GM12878 (cell line): Measurements from ENCODE around the gene MACROD2. TPM values are rescaled to one million over a fixed set of nuclear protein-coding genes. Genes with fewer than 3 reads are reported as not detected.

Source experiments
- ATAC-seq: fragments of 200-7000 bp; cut with Tn5 transposase; 3 replicates; pipeline ENCODE4 v1.9.1; 2020; ENCODE audit warnings: mild to moderate bottlenecking, moderate library complexity
- BruUV-seq: library from RNA; stranded (reverse); fragments of 400-500 nt; replicated peaks from 2 replicates; lab custom pipeline; 2021; lab: Mats Ljungman, UMichigan
- CTCF ChIA-PET: fragments of 300-600 bp; sonication (Branson Sonifier 250); formaldehyde crosslinking; extraction: SDS; loops from one replicate; lab custom pipeline; 2021; ENCODE audit warnings: inconsistent platforms; lab: Yijun Ruan, JAX
- POLR2A ChIA-PET: fragments of 350-600 bp; formaldehyde crosslinking; extraction: SDS; loops from one replicate; lab custom pipeline; 2021; ENCODE audit warnings: inconsistent platforms; lab: Charles Lee
- RAD21 ChIA-PET: fragments of 300-600 bp; sonication (Branson Sonifier 250); formaldehyde crosslinking; loops from one replicate; lab custom pipeline; 2023; ENCODE audit warnings: antibody characterized with exemption; ENCODE audit not compliant: unreplicated experiment; lab: Charles Lee
- SMC1A ChIA-PET: fragments of 300-600 bp; sonication (Branson Sonifier 250); formaldehyde crosslinking; loops from one replicate; lab custom pipeline; 2023; ENCODE audit not compliant: unreplicated experiment, uncharacterized antibody; lab: Charles Lee
- DNase-seq: peaks from one replicate; pipeline ENCODE4 v3.0.0-alpha.2; 2011; ENCODE audit warnings: low read depth, low spot score
- FAIRE-seq: peaks from 3 replicates; lab custom pipeline; 2011; peaks lifted over from hg19 to GRCh38; lab: Jason Lieb, UNC
- H2AFZ ChIP-seq: 2 replicates; pipeline ENCODE4 v1.6.0; 2011; ENCODE audit warnings: low read depth, low read length, control low read depth; ENCODE audit not compliant: control insufficient read depth
- H3K27ac ChIP-seq: 2 replicates; pipeline ENCODE4 v1.5.1; 2011; ENCODE audit warnings: control low read depth; ENCODE audit not compliant: control insufficient read depth, insufficient read depth
- H3K27me3 ChIP-seq, 2 experiments: replicated peaks in 1 of 2; 2 replicates each; pipeline versions ENCODE4 v1.6.0 to v1.6.1; 2011; ENCODE audit warnings: low read length in 1 of 2; ENCODE audit not compliant: control insufficient read depth in 2 of 2, insufficient read depth in 2 of 2
- H3K36me3 ChIP-seq, 2 experiments: 2 replicates each; pipeline ENCODE4 v1.5.1; 2011; ENCODE audit warnings: low read length in 1 of 2; ENCODE audit not compliant: control insufficient read depth in 2 of 2, insufficient read depth in 2 of 2
- H3K4me1 ChIP-seq: 2 replicates; pipeline ENCODE4 v1.6.1; 2011; ENCODE audit warnings: mild to moderate bottlenecking, low read length, moderate library complexity, mixed read lengths; ENCODE audit not compliant: control insufficient read depth, insufficient read depth
- H3K4me2 ChIP-seq: 2 replicates; pipeline ENCODE4 v1.6.0; 2011; ENCODE audit warnings: control low read depth; ENCODE audit not compliant: control insufficient read depth, insufficient read depth
- H3K4me3 ChIP-seq: fragments of 200-600 bp; sonication (generic); 2 replicates; pipeline ENCODE4 v1.5.1; 2016
- H3K79me2 ChIP-seq: 2 replicates; pipeline ENCODE4 v1.6.0; 2011; ENCODE audit warnings: low read length; ENCODE audit not compliant: control insufficient read depth, insufficient read depth
- H3K9ac ChIP-seq: 2 replicates; pipeline ENCODE4 v1.8.0; 2011; ENCODE audit warnings: low read length, control low read depth, mixed read lengths; ENCODE audit not compliant: control insufficient read depth, insufficient read depth
- H3K9me3 ChIP-seq: replicated peaks from 3 replicates; pipeline ENCODE4 v1.5.1; 2011; ENCODE audit warnings: mild to moderate bottlenecking, low read length; ENCODE audit not compliant: control insufficient read depth, insufficient read depth
- H4K20me1 ChIP-seq: 2 replicates; pipeline ENCODE4 v1.6.0; 2011; ENCODE audit not compliant: control insufficient read depth, insufficient read depth
- CBX3 ChIP-seq: fragments of 200-600 bp; sonication (generic); IDR thresholded peaks from 2 replicates; pipeline ENCODE4 v1.6.1; 2016; ENCODE audit warnings: low read depth, borderline replicate concordance
- E4F1 ChIP-seq: fragments of 450-650 bp; IDR thresholded peaks from 2 replicates; pipeline ENCODE4 v1.6.1; 2018; ENCODE audit warnings: borderline replicate concordance, mild to moderate bottlenecking; ENCODE audit not compliant: partially characterized antibody
- MEF2A ChIP-seq: IDR thresholded peaks from 2 replicates; pipeline ENCODE4 v1.6.1; 2011; ENCODE audit warnings: low read depth, mild to moderate bottlenecking, low read length, moderate library complexity; ENCODE audit not compliant: insufficient read depth
- PAX5 ChIP-seq: IDR thresholded peaks from 2 replicates; pipeline ENCODE4 v1.6.1; 2011; ENCODE audit warnings: low read depth, low read length, borderline replicate concordance
- POLR2A ChIP-seq: IDR thresholded peaks from 2 replicates; pipeline ENCODE4 v1.6.1; 2011; ENCODE audit warnings: low read depth, mild to moderate bottlenecking, low read length
- SMAD5 ChIP-seq: IDR thresholded peaks from 2 replicates; pipeline ENCODE4 v1.6.1; 2016; ENCODE audit warnings: antibody characterized with exemption, low read depth
- TBL1XR1 ChIP-seq: IDR thresholded peaks from 2 replicates; pipeline ENCODE4 v1.6.1; 2012; ENCODE audit warnings: low read depth, low read length, improper control_type of control experiment
- TCF12 ChIP-seq: IDR thresholded peaks from 2 replicates; pipeline ENCODE4 v1.6.1; 2011; ENCODE audit warnings: low read depth, mild to moderate bottlenecking, low read length
- TCF3 ChIP-seq: IDR thresholded peaks from 2 replicates; pipeline ENCODE4 v1.6.1; 2012; ENCODE audit warnings: low read depth, mild to moderate bottlenecking, low read length, borderline replicate concordance; ENCODE audit not compliant: insufficient read depth
- YY1 ChIP-seq: IDR thresholded peaks from 2 replicates; pipeline ENCODE4 v1.6.1; 2011; ENCODE audit warnings: low read depth, mild to moderate bottlenecking, low read length
- WGBS: methylation state at CpG from one replicate; pipeline ENCODE4 v1.1.6; 2016; ENCODE audit warnings: low lambda C conversion rate; ENCODE audit not compliant: insufficient replicate concordance, insufficient coverage; ENCODE audit errors: missing lambda C conversion rate; 5-methylcytosine and 5-hydroxymethylcytosine counted together
- in situ Hi-C: fragments of 300-500 bp; cut with MboI; formaldehyde crosslinking; loops from 9 replicates; pipeline ENCODE4 v1.14.3; 2018; ENCODE audit warnings: mixed read lengths
- intact Hi-C: fragments of 100-400 bp; cut with micrococcal nuclease; formaldehyde crosslinking; loops from one replicate; pipeline ENCODE4 v1.14.2; 2022; ENCODE audit not compliant: unreplicated experiment
- polyA plus RNA-seq, 11 experiments: library from polyadenylated mRNA; depleted of rRNA in 4 of 11; unstranded in 6 of 11; stranded (reverse) in 5 of 11; fragments of >200 nt; fragmentation: Nextera tagmentation in 4 of 11; fragmentation: Illumina TruSeq in 1 of 11; extraction: Ambion mirVana in 4 of 11; extraction: Trizol in 1 of 11; gene quantifications; 1 replicate in 1 of 11; 2 replicates in 10 of 11; pipeline versions ENCODE4 v1.2.1 to v1.2.3, GENCODE V29; 2011 to 2016; ENCODE audit warnings: inconsistent platforms in 2 of 11, missing spikeins in 2 of 11, low read depth in 1 of 11
- total RNA-seq, 4 experiments: library from RNA; depleted of rRNA in 3 of 4; stranded (reverse); fragments of >200 nt in 3 of 4; fragmentation: Illumina TruSeq in 1 of 4; extraction: Trizol in 1 of 4; gene quantifications; 2 replicates each; pipeline versions ENCODE4 v1.2.1 to v1.2.3, GENCODE V29; 2013 to 2021
- TF ChIP-seq, protein P1 (sequence below): fragments of 450-650 bp; IDR thresholded peaks from 2 replicates; pipeline ENCODE4 v1.6.1; 2017; ENCODE audit warnings: mild to moderate bottlenecking, moderate library complexity
- TF ChIP-seq, protein P2 (sequence below): IDR thresholded peaks from 2 replicates; pipeline ENCODE4 v1.6.1; 2011; ENCODE audit warnings: borderline replicate concordance, low read depth, mild to moderate bottlenecking, moderate library complexity, mixed read lengths, low read length; ENCODE audit not compliant: insufficient read depth; ENCODE audit errors: extremely low read length
- TF ChIP-seq, protein P3 (sequence below): fragments of 450-650 bp; IDR thresholded peaks from 2 replicates; pipeline ENCODE4 v1.6.1; 2016; ENCODE audit warnings: mild to moderate bottlenecking

MACROD2 gene
- total and polyA plus RNA-seq, 10 of the 15 experiments (the other 5 are each of a cell fraction or from before 2014, with no cell fraction given), result 1.1 to 21.5 (median 2.2) TPM

DNA sequence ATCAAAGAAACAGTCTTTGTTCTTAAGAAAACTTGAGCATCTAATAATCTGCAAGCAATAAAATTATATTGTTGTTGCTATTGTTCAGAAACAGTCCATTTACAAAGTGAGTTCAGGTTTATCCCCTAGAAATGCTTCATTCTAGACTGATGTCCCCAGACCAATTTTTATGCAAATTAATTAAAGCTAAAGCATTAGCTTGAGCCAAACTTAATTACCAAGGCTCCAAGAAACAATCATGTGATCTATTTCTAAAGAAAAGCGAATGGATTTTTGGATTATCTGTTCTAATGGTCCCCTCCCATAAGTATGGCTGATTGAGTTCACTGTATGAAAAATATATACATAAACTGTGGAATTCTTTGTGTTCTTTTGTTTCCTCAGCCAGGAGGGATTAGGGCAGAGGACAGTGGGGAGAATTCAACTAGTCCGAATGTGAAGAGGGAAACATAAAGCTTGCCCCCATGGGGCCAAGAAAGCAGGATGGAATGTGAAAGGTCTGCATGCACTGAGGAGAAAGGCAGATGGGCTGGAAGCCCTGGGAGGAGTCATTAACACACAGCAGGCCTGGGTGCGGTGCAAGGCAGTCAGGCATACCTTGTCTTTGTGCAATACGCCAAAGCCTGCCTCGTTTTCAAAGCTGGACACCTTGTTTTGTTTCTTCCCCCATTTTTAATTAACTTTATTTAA, 1980.9 kb downstream of the MACROD2 start:
- FAIRE-seq (no peak), DNase-seq (no peak), ATAC-seq (peak; percentile 53)
- no peak overlapping the region for H3K4me2 ChIP-seq
- no peaks in the 10 kb centered on the region for H3K27me3 ChIP-seq
- H3K27ac ChIP-seq, result no peak overlapping the region
- no peak overlapping the region for H3K9ac ChIP-seq
- 62% methylated on average over 5 of the region's 5 CpGs for WGBS
- 0 out of 2 replicates have a peak overlapping the region, but pooled peaks have one; percentile 7 for H3K4me3 ChIP-seq
- no peaks in the 10 kb centered on the region for H3K4me1 ChIP-seq
- ChIA-PET SMC1A (interaction anchor here (0.7 to 1.5 kb wide), 2 partner anchors 9 to 199 kb away, joined by 3 read pairs; no protein-coding TSS in a partner anchor), CTCF (no interaction called here), RAD21 (no interaction called here), POLR2A (no interaction called here)
- H3K9me3 ChIP-seq, result peaks cover 15% of the 10 kb centered on the region
- H2AFZ ChIP-seq, result no peak overlapping the region
- BruUV-seq, result no TSS peak
- intact Hi-C loops (no loop called here), in situ Hi-C loops (no loop called here)
- H3K36me3 ChIP-seq, result peaks cover 0 to 1% of the 10 kb centered on the region in 2 experiments; a peak in 2 of 4 replicates
- no peaks in the 10 kb centered on the region for H4K20me1 ChIP-seq
- peaks cover 8% of the 10 kb centered on the region for H3K79me2 ChIP-seq
- TF ChIP-seq E4F1 (no peak), MEF2A (no peak), CBX3 (no peak), TCF12 (no peak), TCF3 (no peak), TBL1XR1 (no peak), PAX5 (no peak), POLR2A (no peak), YY1 (no peak), SMAD5 (no peak)
- TF ChIP-seq, protein P1, sequence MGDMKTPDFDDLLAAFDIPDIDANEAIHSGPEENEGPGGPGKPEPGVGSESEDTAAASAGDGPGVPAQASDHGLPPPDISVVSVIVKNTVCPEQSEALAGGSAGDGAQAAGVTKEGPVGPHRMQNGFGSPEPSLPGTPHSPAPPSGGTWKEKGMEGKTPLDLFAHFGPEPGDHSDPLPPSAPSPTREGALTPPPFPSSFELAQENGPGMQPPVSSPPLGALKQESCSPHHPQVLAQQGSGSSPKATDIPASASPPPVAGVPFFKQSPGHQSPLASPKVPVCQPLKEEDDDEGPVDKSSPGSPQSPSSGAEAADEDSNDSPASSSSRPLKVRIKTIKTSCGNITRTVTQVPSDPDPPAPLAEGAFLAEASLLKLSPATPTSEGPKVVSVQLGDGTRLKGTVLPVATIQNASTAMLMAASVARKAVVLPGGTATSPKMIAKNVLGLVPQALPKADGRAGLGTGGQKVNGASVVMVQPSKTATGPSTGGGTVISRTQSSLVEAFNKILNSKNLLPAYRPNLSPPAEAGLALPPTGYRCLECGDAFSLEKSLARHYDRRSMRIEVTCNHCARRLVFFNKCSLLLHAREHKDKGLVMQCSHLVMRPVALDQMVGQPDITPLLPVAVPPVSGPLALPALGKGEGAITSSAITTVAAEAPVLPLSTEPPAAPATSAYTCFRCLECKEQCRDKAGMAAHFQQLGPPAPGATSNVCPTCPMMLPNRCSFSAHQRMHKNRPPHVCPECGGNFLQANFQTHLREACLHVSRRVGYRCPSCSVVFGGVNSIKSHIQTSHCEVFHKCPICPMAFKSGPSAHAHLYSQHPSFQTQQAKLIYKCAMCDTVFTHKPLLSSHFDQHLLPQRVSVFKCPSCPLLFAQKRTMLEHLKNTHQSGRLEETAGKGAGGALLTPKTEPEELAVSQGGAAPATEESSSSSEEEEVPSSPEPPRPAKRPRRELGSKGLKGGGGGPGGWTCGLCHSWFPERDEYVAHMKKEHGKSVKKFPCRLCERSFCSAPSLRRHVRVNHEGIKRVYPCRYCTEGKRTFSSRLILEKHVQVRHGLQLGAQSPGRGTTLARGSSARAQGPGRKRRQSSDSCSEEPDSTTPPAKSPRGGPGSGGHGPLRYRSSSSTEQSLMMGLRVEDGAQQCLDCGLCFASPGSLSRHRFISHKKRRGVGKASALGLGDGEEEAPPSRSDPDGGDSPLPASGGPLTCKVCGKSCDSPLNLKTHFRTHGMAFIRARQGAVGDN, result no peak
- TF ChIP-seq, protein P2, sequence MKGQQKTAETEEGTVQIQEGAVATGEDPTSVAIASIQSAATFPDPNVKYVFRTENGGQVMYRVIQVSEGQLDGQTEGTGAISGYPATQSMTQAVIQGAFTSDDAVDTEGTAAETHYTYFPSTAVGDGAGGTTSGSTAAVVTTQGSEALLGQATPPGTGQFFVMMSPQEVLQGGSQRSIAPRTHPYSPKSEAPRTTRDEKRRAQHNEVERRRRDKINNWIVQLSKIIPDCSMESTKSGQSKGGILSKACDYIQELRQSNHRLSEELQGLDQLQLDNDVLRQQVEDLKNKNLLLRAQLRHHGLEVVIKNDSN, result no peak
- TF ChIP-seq, protein P3, sequence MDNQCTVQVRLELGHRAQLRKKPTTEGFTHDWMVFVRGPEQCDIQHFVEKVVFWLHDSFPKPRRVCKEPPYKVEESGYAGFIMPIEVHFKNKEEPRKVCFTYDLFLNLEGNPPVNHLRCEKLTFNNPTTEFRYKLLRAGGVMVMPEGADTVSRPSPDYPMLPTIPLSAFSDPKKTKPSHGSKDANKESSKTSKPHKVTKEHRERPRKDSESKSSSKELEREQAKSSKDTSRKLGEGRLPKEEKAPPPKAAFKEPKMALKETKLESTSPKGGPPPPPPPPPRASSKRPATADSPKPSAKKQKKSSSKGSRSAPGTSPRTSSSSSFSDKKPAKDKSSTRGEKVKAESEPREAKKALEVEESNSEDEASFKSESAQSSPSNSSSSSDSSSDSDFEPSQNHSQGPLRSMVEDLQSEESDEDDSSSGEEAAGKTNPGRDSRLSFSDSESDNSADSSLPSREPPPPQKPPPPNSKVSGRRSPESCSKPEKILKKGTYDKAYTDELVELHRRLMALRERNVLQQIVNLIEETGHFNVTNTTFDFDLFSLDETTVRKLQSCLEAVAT, result no peak
